Spleen (tissue), 11 donors: Measurements from ENCODE around the gene ZNF214. TPM values are rescaled to one million over a fixed set of nuclear protein-coding genes. Genes with fewer than 3 reads are reported as not detected.

Experiments
- DNase-seq: peaks from one replicate; pipeline ENCODE4 v3.0.0-alpha.2; 2020
- H3K27ac ChIP-seq, 8 donors: fragments of 200-600 bp; sonication (generic) in 7 of 8; 1 replicate in 4 of 8; 2 replicates in 4 of 8; pipeline versions ENCODE4 v1.5.0 to v1.8.0; 2016 to 2021; ENCODE audit warnings: inconsistent platforms in 4 of 8, mild to moderate bottlenecking in 4 of 8, moderate library complexity in 1 of 8
- H3K27me3 ChIP-seq, 7 donors: fragments of 200-600 bp; sonication (generic) in 6 of 7; replicated peaks in 1 of 7; 1 replicate in 4 of 7; 2 replicates in 3 of 7; pipeline versions ENCODE4 v1.5.0 to v1.8.0; 2016 to 2021; ENCODE audit warnings: inconsistent platforms in 3 of 7, mild to moderate bottlenecking in 1 of 7
- H3K36me3 ChIP-seq, 6 donors: fragments of 200-600 bp; sonication (generic) in 5 of 6; 1 replicate in 4 of 6; 2 replicates in 2 of 6; pipeline versions ENCODE4 v1.5.0 to v1.8.0; 2016 to 2021; ENCODE audit warnings: inconsistent platforms in 2 of 6
- H3K4me1 ChIP-seq, 6 donors: fragments of 200-600 bp; sonication (generic) in 5 of 6; 1 replicate in 3 of 6; 2 replicates in 3 of 6; pipeline versions ENCODE4 v1.5.0 to v1.8.0; 2016 to 2021; ENCODE audit warnings: inconsistent platforms in 3 of 6
- H3K4me3 ChIP-seq, 8 donors: fragments of 200-600 bp; sonication (generic) in 7 of 8; 1 replicate in 4 of 8; 2 replicates in 4 of 8; pipeline versions ENCODE4 v1.5.0 to v1.8.0; 2016 to 2021; ENCODE audit warnings: inconsistent platforms in 4 of 8, mild to moderate bottlenecking in 4 of 8, moderate library complexity in 2 of 8
- H3K9me3 ChIP-seq, 8 donors: fragments of 200-600 bp; sonication (generic) in 7 of 8; 1 replicate in 4 of 8; 2 replicates in 4 of 8; pipeline versions ENCODE4 v1.5.0 to v1.8.0; 2016 to 2021; ENCODE audit warnings: inconsistent platforms in 4 of 8
- CTCF ChIP-seq, 11 experiments: fragments of 200-600 bp in 7 of 11; fragments of 450-650 bp in 4 of 11; sonication (generic) in 4 of 11; IDR thresholded peaks in 8 of 11; conservative IDR thresholded peaks in 3 of 11; 1 replicate in 7 of 11; 2 replicates in 4 of 11; pipeline versions ENCODE4 v1.4.0 to v1.8.0; 2016 to 2021; ENCODE audit warnings: antibody characterized with exemption in 11 of 11, inconsistent platforms in 4 of 11, mild to moderate bottlenecking in 1 of 11
- POLR2A ChIP-seq, 3 donors: fragments of 450-650 bp; IDR thresholded peaks; one replicate each; pipeline ENCODE4 v1.5.1; 2017; ENCODE audit warnings: antibody characterized with exemption in 3 of 3, mild to moderate bottlenecking in 1 of 3
- POLR2AphosphoS5 ChIP-seq, 3 donors: sonication (generic); formaldehyde crosslinking; IDR thresholded peaks; one replicate each; pipeline ENCODE4 v1.5.1; 2017; ENCODE audit warnings: antibody characterized with exemption in 3 of 3
- WGBS, 5 donors: extraction: QIAGEN DNeasy Blood & Tissue Kit in 3 of 5; methylation state at CpG; one replicate each; pipeline versions ENCODE4 v1.1.5 to v1.1.7; 2013 to 2018; 5-methylcytosine and 5-hydroxymethylcytosine counted together
- intact Hi-C: fragments of 100-400 bp; cut with DNase I; formaldehyde crosslinking; loops from one replicate; pipeline ENCODE4 v1.15.0; 2023; ENCODE audit warnings: low total_unique reads
- polyA plus RNA-seq, 3 donors: library from polyadenylated mRNA; stranded (reverse); fragments of 200-250 nt; gene quantifications; one replicate each; pipeline ENCODE4 v1.2.1, GENCODE V29; 2013
- total RNA-seq, 7 donors: library from RNA; depleted of rRNA in 3 of 7; stranded (reverse); fragments of >200 nt in 3 of 7; fragmentation: NEBNext Ultra II Directional in 4 of 7; extraction: Animal tissue kit (Norgen Biotek cat#: 25700) in 4 of 7; gene quantifications; one replicate each; pipeline versions ENCODE4 v1.1.0 to v1.2.1, GENCODE V29; 2016 to 2021
- donor health status: healthy with polysubstance abuse.
- donor health status: DM: no; HTN: no; CAD: no; lungs with moderate emphysema.
- donor health status: DM: no; HTN: no; CAD: no.
- donor health status: Bipolar disorder and iron deficiency.
- donor health status: healthy.
- donor health status: DM: no; HTN: no; CAD: no.
- donor health status: DM: yes; HTN: yes; CAD: no.

The ZNF214 gene
- total and polyA plus RNA-seq, 10 donors, result 0.06 to 1.5 (median 0.59) TPM; not detected in 1

DNA sequence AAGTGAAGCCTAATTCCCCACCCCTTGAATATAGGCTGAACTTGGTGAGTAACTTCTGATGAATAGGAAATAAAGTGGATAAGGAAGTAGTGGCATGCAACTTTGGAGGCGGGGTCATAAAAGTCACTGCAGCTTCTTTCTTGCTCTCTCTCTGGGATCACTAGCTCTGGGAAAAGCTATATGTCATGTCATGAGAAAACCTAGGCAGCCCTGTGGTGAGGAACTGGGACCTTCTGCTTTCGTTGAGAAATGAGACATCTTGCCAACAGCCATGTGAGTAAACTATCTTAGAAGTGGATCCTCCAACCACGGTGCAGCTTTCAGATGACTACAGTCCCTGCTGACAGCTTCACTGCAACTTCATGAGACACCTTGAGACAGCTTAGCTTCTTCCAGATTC, 15.7 kb downstream of the ZNF214 start:
- intact Hi-C loops, result no loop called here
- H3K36me3 ChIP-seq, result no peaks in the 10 kb centered on the region
- no peaks in the 10 kb centered on the region for H3K27me3 ChIP-seq
- DNase-seq, result no peak
- H3K27ac ChIP-seq, result no peak overlapping the region
- TF ChIP-seq POLR2AphosphoS5 (IDR thresholded peaks at IDR 0.05) (no peak), CTCF (IDR thresholded peaks at IDR 0.05 in 8 of 11, conservative IDR thresholded peaks at IDR 0.05 in 3 of 11) (no peak), POLR2A (IDR thresholded peaks at IDR 0.05) (no peak)
- H3K9me3 ChIP-seq, result no peaks in the 10 kb centered on the region
- no peaks in the 10 kb centered on the region for H3K4me1 ChIP-seq
- no peak overlapping the region for H3K4me3 ChIP-seq
- 39 to 59% (median 48%) methylated on average over 3 of the region's 3 CpGs for WGBS, 5 donors

GRCh38 chr11:6995703-6996102, 24.4 kb downstream of the ZNF214 start:
- no peaks in the 10 kb centered on the region for H3K27me3 ChIP-seq
- no peaks in the 10 kb centered on the region for H3K9me3 ChIP-seq
- H3K36me3 ChIP-seq, result no peaks in the 10 kb centered on the region
- no peak for TF ChIP-seq POLR2AphosphoS5 (IDR thresholded peaks at IDR 0.05)
- TF ChIP-seq CTCF (IDR thresholded peaks at IDR 0.05 in 8 of 11, conservative IDR thresholded peaks at IDR 0.05 in 3 of 11), result no peak
- no peak for TF ChIP-seq POLR2A (IDR thresholded peaks at IDR 0.05)
- no peak for DNase-seq
- H3K27ac ChIP-seq, result no peak overlapping the region
- H3K4me3 ChIP-seq, result no peak overlapping the region
- intact Hi-C loops, result no loop called here
- H3K4me1 ChIP-seq, result no peaks in the 10 kb centered on the region

- Histone ChIP-seq H3K4me1 (no peaks in the 10 kb centered on the region), H3K27ac (no peak overlapping the region), H3K27me3 (no peaks in the 10 kb centered on the region), H3K36me3 (no peaks in the 10 kb centered on the region), H3K9me3 (no peaks in the 10 kb centered on the region), H3K4me3 (no peak overlapping the region)
- intact Hi-C loops, result no loop called here
- 67 to 80% (median 68%) methylated on average over 11 of the region's 11 CpGs for WGBS, 5 donors
- no peak for TF ChIP-seq CTCF (IDR thresholded peaks at IDR 0.05 in 8 of 11, conservative IDR thresholded peaks at IDR 0.05 in 3 of 11)
- no peak for TF ChIP-seq POLR2AphosphoS5 (IDR thresholded peaks at IDR 0.05)
- no peak for TF ChIP-seq POLR2A (IDR thresholded peaks at IDR 0.05)
- DNase-seq, result no peak
Observed at GRCh38 chr11:6992457-6993417, 27.4 kb downstream of the ZNF214 start.

DNA sequence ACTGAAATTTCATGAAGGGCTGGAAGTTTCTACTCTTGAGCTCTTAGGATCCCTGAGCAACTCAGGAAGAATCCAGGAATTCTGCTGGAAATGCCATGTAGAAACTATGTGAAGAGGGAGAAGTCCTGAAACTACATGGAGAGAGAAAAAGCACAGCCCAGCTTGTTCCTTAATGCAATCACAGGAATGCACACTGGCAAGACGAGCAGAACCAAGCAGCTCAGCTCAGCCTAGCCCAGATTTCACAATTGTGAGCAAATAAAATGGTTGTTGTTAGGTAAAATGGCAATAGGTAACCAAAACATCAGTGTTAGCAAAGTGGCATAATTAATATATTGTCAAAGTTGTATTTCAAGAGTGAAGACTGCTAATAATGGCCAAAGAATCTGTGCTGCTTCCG, 28.1 kb downstream of the ZNF214 start:
- no peaks in the 10 kb centered on the region for H3K36me3 ChIP-seq
- H3K4me1 ChIP-seq, result no peaks in the 10 kb centered on the region
- H3K27ac ChIP-seq, result no peak overlapping the region
- no peaks in the 10 kb centered on the region for H3K9me3 ChIP-seq
- TF ChIP-seq CTCF (IDR thresholded peaks at IDR 0.05 in 8 of 11, conservative IDR thresholded peaks at IDR 0.05 in 3 of 11) (no peak), POLR2A (IDR thresholded peaks at IDR 0.05) (no peak), POLR2AphosphoS5 (IDR thresholded peaks at IDR 0.05) (no peak)
- WGBS, 5 donors, result 75 to 85% (median 79%) methylated on average over 2 of the region's 2 CpGs
- H3K4me3 ChIP-seq, result no peak overlapping the region
- H3K27me3 ChIP-seq, result no peaks in the 10 kb centered on the region
- DNase-seq, result no peak
- intact Hi-C loops, result no loop called here
